Measurements from ENCODE around the gene FADS1. TPM values are rescaled to one million over a fixed set of nuclear protein-coding genes. Genes with fewer than 3 reads are reported as not detected.

The FADS1 gene
- total and polyA plus RNA-seq, 12 donors = 28.3 to 410 (median 102) TPM

- no peaks in the 10 kb centered on the region for H3K36me3 ChIP-seq (replicated peaks in 1 of 2)
- intact Hi-C loops (cut with DNase I) = no loop called here
- no peak for DNase-seq
- TF ChIP-seq POLR2A (IDR thresholded peaks at IDR 0.05) = no peak
- TF ChIP-seq CTCF (IDR thresholded peaks at IDR 0.05) = no peak
- 81 to 87% (median 81%) methylated on average over 10 to 33 of the region's 33 CpGs; no CpG with 5 or more reads in 1 of the 4 donors for WGBS, 4 donors
- H3K9me3 ChIP-seq (replicated peaks in 1 of 3) = no peaks in the 10 kb centered on the region
- H3K4me3 ChIP-seq = no peak overlapping the region
- no peak overlapping the region for H3K27ac ChIP-seq
- no peaks in the 10 kb centered on the region for H3K27me3 ChIP-seq
- no peaks in the 10 kb centered on the region for H3K4me1 ChIP-seq (replicated peaks in 1 of 2)
These were observed 47.5 kb downstream of the FADS1 start for GRCh38 chr11:61769169-61769920.

- H3K27me3 ChIP-seq = no peaks in the 10 kb centered on the region
- H3K27ac ChIP-seq = no peak overlapping the region
- no peak for TF ChIP-seq CTCF (IDR thresholded peaks at IDR 0.05)
- TF ChIP-seq POLR2A (IDR thresholded peaks at IDR 0.05) = no peak
- DNase-seq = no peak
- no peaks in the 10 kb centered on the region for H3K9me3 ChIP-seq (replicated peaks in 1 of 3)
- H3K36me3 ChIP-seq (replicated peaks in 1 of 2) = no peaks in the 10 kb centered on the region
- H3K4me1 ChIP-seq (replicated peaks in 1 of 2) = no peaks in the 10 kb centered on the region
- 59 to 78% (median 68%) methylated on average over 7 to 11 of the region's 11 CpGs for WGBS, 4 donors
- intact Hi-C loops (cut with DNase I) = no loop called here
- H3K4me3 ChIP-seq = no peak overlapping the region
These were observed 48.3 kb downstream of the FADS1 start for GRCh38 chr11:61768376-61769076.

GRCh38 chr11:61766353-61766841, 50.4 kb downstream of the FADS1 start:
- no peak for TF ChIP-seq CTCF (IDR thresholded peaks at IDR 0.05)
- no peak for TF ChIP-seq POLR2A (IDR thresholded peaks at IDR 0.05)
- H3K4me3 ChIP-seq = no peak overlapping the region
- DNase-seq = no peak
- 77 to 88% (median 84%) methylated on average over 10 to 13 of the region's 13 CpGs for WGBS, 4 donors
- no peaks in the 10 kb centered on the region for H3K36me3 ChIP-seq (replicated peaks in 1 of 2)
- no peaks in the 10 kb centered on the region for H3K4me1 ChIP-seq (replicated peaks in 1 of 2)
- no peaks in the 10 kb centered on the region for H3K9me3 ChIP-seq (replicated peaks in 1 of 3)
- H3K27ac ChIP-seq = no peak overlapping the region
- H3K27me3 ChIP-seq = no peaks in the 10 kb centered on the region
- intact Hi-C loops (cut with DNase I) = no loop called here

- Histone ChIP-seq H3K9me3 (replicated peaks in 1 of 3) (no peaks in the 10 kb centered on the region), H3K4me3 (no peak overlapping the region), H3K27me3 (no peaks in the 10 kb centered on the region), H3K27ac (no peak overlapping the region), H3K36me3 (replicated peaks in 1 of 2) (no peaks in the 10 kb centered on the region), H3K4me1 (replicated peaks in 1 of 2) (no peaks in the 10 kb centered on the region)
- intact Hi-C loops (cut with DNase I) = no loop called here
- DNase-seq = no peak
- WGBS, 4 donors = 79 to 95% (median 82%) methylated on average over 7 to 26 of the region's 26 CpGs
- TF ChIP-seq CTCF (IDR thresholded peaks at IDR 0.05) = no peak
- no peak for TF ChIP-seq POLR2A (IDR thresholded peaks at IDR 0.05)
These were observed 51.1 kb downstream of the FADS1 start for GRCh38 chr11:61765550-61766253.
